ENCODE results near the gene HIGD1A.

The HIGD1A gene

GRCh38 chr3:42799376-42799775 lies 4.9 kb downstream of the HIGD1A start:
- H4K20me1 ChIP-seq: peaks cover 23 to 68% (median 56%) of the 10 kb centered on the region in 11 experiments; a peak in 18 of 22 replicates
- no peak for TF ChIP-seq Cebpa-rat (IDR thresholded peaks at IDR 0.05)
- no peak overlapping the region for H3K27ac ChIP-seq
- H3K4me2 ChIP-seq: peak overlapping the region in 5 of 11 experiments; percentile 31 to 88 (median 42); a peak in 6 of 22 replicates
- peaks cover 28 to 49% (median 41%) of the 10 kb centered on the region in 10 experiments for H3K4me1 ChIP-seq
- peaks cover 0 to 20% (median 12%) of the 10 kb centered on the region in 11 experiments; a peak in 8 of 22 replicates for H3K36me3 ChIP-seq
- no peak overlapping the region for H3K9ac ChIP-seq
- no peak overlapping the region for H3K4me3 ChIP-seq
- no peaks in the 10 kb centered on the region for H3K9me3 ChIP-seq (replicated peaks in 1 of 11)
- H3K27me3 ChIP-seq: no peaks in the 10 kb centered on the region

- H4K20me1 ChIP-seq: peaks cover 10 to 58% (median 44%) of the 10 kb centered on the region in 11 experiments; a peak in 17 of 22 replicates
- H3K4me1 ChIP-seq: peaks cover 17 to 30% (median 23%) of the 10 kb centered on the region in 10 experiments
- no peak overlapping the region for H3K4me3 ChIP-seq
- H3K4me2 ChIP-seq: peak overlapping the region in 3 of 11 experiments; percentile 25 to 52 (median 47); a peak in 5 of 22 replicates
- H3K9ac ChIP-seq: no peak overlapping the region
- H3K27me3 ChIP-seq: no peaks in the 10 kb centered on the region
- H3K9me3 ChIP-seq (replicated peaks in 1 of 11): no peaks in the 10 kb centered on the region
- TF ChIP-seq Cebpa-rat (IDR thresholded peaks at IDR 0.05): no peak
- H3K27ac ChIP-seq: no peak overlapping the region
- H3K36me3 ChIP-seq: peaks cover 16 to 43% (median 35%) of the 10 kb centered on the region in 11 experiments; a peak in 21 of 22 replicates
Observed at GRCh38 chr3:42796332-42796885, 7.9 kb downstream of the HIGD1A start.

GRCh38 chr3:42795621-42796181 lies 8.6 kb downstream of the HIGD1A start:
- Histone ChIP-seq H3K9ac (no peak overlapping the region), H3K4me3 (no peak overlapping the region), H3K4me1 (peaks cover 11 to 23% (median 16%) of the 10 kb centered on the region in 10 experiments), H4K20me1 (peaks cover 11 to 58% (median 39%) of the 10 kb centered on the region in 11 experiments; a peak in 17 of 22 replicates), H3K36me3 (peaks cover 17 to 50% (median 43%) of the 10 kb centered on the region in 11 experiments), H3K27ac (no peak overlapping the region), H3K4me2 (no peak overlapping the region), H3K9me3 (replicated peaks in 1 of 11) (no peaks in the 10 kb centered on the region), H3K27me3 (no peaks in the 10 kb centered on the region)
- no peak for TF ChIP-seq Cebpa-rat (IDR thresholded peaks at IDR 0.05)

GRCh38 chr3:42790714-42791229 lies 13.5 kb downstream of the HIGD1A start:
- Histone ChIP-seq H3K4me2 (no peak overlapping the region), H3K4me1 (no peaks in the 10 kb centered on the region), H3K27me3 (no peaks in the 10 kb centered on the region), H3K9me3 (replicated peaks in 1 of 11) (no peaks in the 10 kb centered on the region), H3K4me3 (no peak overlapping the region), H4K20me1 (peaks cover 4 to 74% (median 45%) of the 10 kb centered on the region in 11 experiments; a peak in 16 of 22 replicates), H3K36me3 (peaks cover 38 to 97% (median 81%) of the 10 kb centered on the region in 11 experiments), H3K9ac (no peak overlapping the region), H3K27ac (no peak overlapping the region)
- TF ChIP-seq Cebpa-rat (IDR thresholded peaks at IDR 0.05): no peak

- H3K9ac ChIP-seq: no peak overlapping the region
- no peak overlapping the region for H3K4me3 ChIP-seq
- no peak overlapping the region for H3K4me2 ChIP-seq
- no peaks in the 10 kb centered on the region for H3K27me3 ChIP-seq
- H3K4me1 ChIP-seq: 0 out of 20 replicates have a peak, but pooled peaks cover 0 to 7% (median 0%) of the 10 kb centered on the region in 10 experiments
- no peak overlapping the region for H3K27ac ChIP-seq
- H3K9me3 ChIP-seq (replicated peaks in 1 of 11): no peaks in the 10 kb centered on the region
- peaks cover 37 to 97% (median 79%) of the 10 kb centered on the region in 11 experiments for H3K36me3 ChIP-seq
- peaks cover 4 to 59% (median 30%) of the 10 kb centered on the region in 11 experiments; a peak in 17 of 22 replicates for H4K20me1 ChIP-seq
- TF ChIP-seq Cebpa-rat (IDR thresholded peaks at IDR 0.05): no peak
Observed at GRCh38 chr3:42786631-42787030, 17.7 kb downstream of the HIGD1A start.

GRCh38 chr3:42786212-42786611 lies 18.1 kb downstream of the HIGD1A start:
- Histone ChIP-seq H3K9ac (no peak overlapping the region), H3K4me2 (no peak overlapping the region), H3K4me3 (no peak overlapping the region), H3K27ac (no peak overlapping the region), H3K27me3 (no peaks in the 10 kb centered on the region), H3K4me1 (0 out of 20 replicates have a peak, but pooled peaks cover 0 to 7% (median 0%) of the 10 kb centered on the region in 10 experiments), H4K20me1 (peaks cover 0 to 60% (median 30%) of the 10 kb centered on the region in 11 experiments; a peak in 17 of 22 replicates), H3K9me3 (replicated peaks in 1 of 11) (no peaks in the 10 kb centered on the region), H3K36me3 (peaks cover 34 to 97% (median 75%) of the 10 kb centered on the region in 11 experiments)
- TF ChIP-seq Cebpa-rat (IDR thresholded peaks at IDR 0.05): no peak

GRCh38 chr3:42780892-42781700 lies 23.2 kb downstream of the HIGD1A start:
- no peaks in the 10 kb centered on the region for H3K9me3 ChIP-seq (replicated peaks in 1 of 11)
- no peak overlapping the region for H3K9ac ChIP-seq
- H3K4me2 ChIP-seq: no peak overlapping the region
- no peak for TF ChIP-seq Cebpa-rat (IDR thresholded peaks at IDR 0.05)
- no peaks in the 10 kb centered on the region for H3K27me3 ChIP-seq
- peaks cover 23 to 82% (median 46%) of the 10 kb centered on the region in 11 experiments for H3K36me3 ChIP-seq
- H3K4me3 ChIP-seq: no peak overlapping the region
- no peak overlapping the region for H3K27ac ChIP-seq
- peaks cover 0 to 7% (median 0%) of the 10 kb centered on the region in 10 experiments; a peak in 1 of 20 replicates for H3K4me1 ChIP-seq
- H4K20me1 ChIP-seq: peaks cover 0 to 25% (median 8%) of the 10 kb centered on the region in 11 experiments; a peak in 11 of 22 replicates

GRCh38 chr3:42780398-42780797 lies 23.9 kb downstream of the HIGD1A start:
- TF ChIP-seq Cebpa-rat (IDR thresholded peaks at IDR 0.05): no peak
- Histone ChIP-seq H3K27me3 (no peaks in the 10 kb centered on the region), H3K4me2 (no peak overlapping the region), H3K9me3 (replicated peaks in 1 of 11) (no peaks in the 10 kb centered on the region), H4K20me1 (peaks cover 0 to 22% (median 8%) of the 10 kb centered on the region in 11 experiments; a peak in 11 of 22 replicates), H3K36me3 (peaks cover 17 to 79% (median 39%) of the 10 kb centered on the region in 11 experiments; a peak in 21 of 22 replicates), H3K9ac (no peak overlapping the region), H3K27ac (no peak overlapping the region), H3K4me1 (peaks cover 0 to 7% (median 0%) of the 10 kb centered on the region in 10 experiments; a peak in 1 of 20 replicates), H3K4me3 (no peak overlapping the region)
